IPS DF 19.7 (cell line): Measurements from ENCODE around the gene CCL18.
"Not testable (repeated sequence)": the region's sequence is repeated elsewhere in the genome, so short reads cannot be mapped to it uniquely, and the experiment has no call there.

Experiments used
- DNase-seq: peaks from one replicate; pipeline ENCODE4 v3.0.0-alpha.2; 2013; ENCODE audit warnings: low read depth, low spot score

The CCL18 gene

DNA sequence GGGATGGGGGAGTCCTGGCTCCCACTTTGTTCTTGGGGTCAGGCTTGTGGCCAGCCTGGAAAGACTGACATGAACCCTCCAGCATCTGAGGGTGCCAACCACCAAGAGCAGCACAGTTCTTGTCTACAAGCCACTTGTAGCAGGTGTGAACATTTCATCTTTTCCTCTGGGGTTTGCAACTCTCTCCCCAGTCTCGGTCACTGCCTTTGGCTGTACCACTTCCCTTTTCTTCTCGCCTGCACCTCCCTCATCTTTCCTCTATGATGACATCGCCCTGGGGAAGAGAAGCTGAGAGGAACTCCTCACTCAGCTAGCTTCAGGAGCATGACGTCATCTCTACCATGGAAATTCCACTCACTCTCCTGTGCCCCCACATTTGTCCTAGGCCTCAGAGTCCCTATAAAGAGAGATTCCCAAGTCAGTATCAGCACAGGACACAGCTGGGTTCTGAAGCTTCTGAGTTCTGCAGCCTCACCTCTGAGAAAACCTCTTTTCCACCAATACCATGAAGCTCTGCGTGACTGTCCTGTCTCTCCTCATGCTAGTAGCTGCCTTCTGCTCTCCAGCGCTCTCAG is 39.4 kb downstream of the CCL18 start, which contains the start of gene CCL4:
Gene CCL4 (plus strand): TSS at position 427 of the 575 bp plus-strand sequence. CDS start 79 bp downstream, at position 506.
- not testable (repeated sequence) for DNase-seq

DNA sequence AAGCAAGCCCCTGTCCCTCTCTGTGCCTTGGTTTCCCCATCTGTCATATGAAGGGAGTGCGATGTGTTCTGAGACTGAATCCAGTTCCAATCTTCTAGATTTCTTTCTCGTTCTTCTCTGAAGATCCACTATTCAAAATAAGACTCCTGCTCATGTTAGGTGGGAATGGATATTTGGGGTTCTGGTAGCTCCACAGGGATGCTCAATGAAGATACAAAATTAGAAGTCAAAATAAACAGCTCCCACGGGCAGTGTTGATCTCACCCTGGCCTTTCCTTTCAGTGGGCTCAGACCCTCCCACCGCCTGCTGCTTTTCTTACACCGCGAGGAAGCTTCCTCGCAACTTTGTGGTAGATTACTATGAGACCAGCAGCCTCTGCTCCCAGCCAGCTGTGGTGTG is 40.2 kb downstream of the CCL18 start:
- DNase-seq, result not testable (repeated sequence)

DNA sequence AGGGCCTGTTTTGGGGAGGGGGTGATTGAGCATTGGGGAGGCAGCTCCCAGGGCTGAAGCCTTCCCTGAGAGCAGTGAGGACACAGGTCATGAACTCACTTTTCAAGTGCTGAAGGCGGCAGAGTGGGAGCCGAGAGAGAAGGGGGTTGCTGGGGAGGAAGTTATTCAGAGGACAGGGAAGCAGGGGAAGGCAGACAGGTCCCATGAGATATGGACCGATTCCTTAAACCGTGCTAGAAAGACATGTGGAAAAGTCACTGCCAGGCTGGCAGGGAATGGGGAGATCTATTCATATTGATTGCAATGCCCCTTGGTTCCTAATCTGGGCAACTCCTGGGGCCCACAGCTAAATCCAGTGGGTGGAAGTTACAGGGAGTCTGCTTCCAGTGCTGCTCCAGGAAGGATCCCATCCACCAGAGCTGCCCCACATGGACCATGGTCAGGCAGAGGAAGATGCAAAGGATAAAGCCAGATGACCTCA is 40.7 kb downstream of the CCL18 start:
- no peak for DNase-seq

DNA sequence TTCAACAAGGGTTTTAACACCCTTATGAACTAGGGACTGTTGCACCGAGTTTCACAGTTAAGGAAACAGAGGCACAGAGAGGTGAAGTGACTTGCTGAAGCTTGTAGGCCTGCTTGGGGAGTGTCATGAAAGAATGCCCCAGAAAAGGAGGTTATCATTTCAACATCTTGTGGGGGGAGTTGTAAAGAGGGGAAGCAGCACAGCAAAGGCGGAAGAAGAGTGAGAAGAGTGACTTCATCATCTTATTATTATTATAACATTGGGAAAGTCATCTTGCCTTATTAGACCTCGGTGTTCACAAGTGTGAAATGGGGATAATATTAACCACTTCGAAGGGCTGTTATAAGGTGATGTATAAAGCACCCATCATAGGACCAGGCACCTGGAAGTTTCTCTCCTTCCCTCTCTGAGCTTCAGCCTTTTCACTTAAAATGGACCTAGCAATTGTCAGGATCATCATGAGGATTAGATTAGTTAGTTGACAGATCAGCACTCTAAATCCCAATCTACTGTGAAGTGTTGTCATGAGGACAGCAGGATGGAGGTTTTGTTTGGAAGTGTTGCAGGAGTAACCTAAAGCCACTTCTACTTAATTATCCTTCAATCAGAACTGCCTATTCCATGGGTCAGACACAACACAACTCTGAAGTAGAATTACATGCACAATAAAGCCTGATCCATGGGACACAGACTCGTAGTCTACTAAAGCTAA is 41.9 kb downstream of the CCL18 start:
- no peak for DNase-seq

DNA sequence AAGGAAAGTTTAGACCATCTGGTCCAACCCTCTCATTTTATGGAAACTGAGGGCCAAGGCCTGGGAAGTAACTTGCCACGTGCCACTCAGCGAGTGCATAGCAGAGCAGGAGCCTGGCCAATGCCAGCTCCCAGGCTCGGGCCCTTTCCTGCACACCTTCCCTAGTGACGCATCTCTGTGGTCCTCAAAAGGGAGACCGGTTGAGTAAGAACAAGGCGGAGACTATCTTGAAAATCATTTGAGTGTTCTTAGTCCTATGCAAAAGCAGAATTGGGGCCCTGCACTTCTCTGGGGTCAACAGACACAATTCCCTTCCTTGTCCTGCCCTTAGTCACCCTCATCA is 42.4 kb downstream of the CCL18 start:
- DNase-seq, result no peak

DNA sequence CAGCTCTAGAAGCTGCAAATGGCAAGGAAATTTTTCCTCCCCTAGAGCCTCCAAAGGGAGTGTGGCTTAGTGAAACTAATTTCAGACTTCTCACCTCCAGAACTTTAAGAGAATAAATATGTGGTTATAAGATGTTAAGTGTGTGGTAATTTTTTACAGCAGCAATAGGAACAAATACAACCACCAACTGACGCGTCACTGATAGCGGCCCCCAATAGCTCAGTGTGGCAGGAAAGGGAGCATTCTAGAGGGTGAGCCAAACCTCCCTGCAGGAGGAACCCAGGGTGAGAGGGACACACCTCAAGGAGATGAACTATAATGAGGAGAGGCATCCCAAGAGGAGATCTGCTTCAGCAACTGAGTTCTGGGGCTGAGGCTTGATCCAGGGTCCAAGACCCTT is 43.6 kb downstream of the CCL18 start:
- no peak for DNase-seq

DNA sequence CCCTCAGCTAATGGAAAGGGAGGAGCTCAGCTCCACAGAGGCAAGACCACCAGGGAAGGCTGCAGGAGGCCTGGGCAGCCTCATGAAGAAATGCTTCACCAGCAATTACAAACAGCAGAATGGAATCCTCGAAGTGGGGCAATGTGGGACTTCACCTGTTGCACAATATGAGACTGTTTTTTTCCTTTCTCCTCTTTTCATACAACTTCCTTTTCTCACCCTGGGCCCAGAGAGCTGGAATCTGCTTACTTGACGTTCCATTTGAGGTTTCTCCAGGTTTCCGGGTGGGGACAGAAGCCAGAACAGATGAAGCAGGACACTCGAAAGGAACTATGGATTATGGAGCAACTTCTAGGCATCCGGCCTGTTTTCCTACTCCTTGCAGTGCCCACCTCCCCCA is 44.2 kb downstream of the CCL18 start:
- DNase-seq, result not testable (repeated sequence)

DNA sequence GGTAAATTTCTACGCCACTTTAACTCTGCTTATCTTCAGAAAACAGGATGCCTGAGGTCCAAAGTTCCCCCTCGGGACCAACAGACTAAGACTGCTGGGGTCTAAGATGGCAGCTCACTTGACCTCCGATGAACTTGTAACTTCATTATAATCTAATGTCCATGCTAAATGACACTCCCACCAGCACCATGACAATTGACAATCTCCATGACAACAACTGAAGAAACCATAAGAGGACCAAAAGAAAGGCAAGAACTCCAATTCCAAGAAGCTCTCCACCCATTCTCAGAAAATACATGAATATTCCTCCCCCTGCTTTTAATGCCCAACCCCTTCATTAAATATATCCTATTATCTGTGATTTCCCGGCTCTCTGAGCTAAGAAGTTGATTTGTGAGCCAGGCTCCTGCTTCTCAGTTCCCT is 47.0 kb downstream of the CCL18 start:
- no peak for DNase-seq

DNA sequence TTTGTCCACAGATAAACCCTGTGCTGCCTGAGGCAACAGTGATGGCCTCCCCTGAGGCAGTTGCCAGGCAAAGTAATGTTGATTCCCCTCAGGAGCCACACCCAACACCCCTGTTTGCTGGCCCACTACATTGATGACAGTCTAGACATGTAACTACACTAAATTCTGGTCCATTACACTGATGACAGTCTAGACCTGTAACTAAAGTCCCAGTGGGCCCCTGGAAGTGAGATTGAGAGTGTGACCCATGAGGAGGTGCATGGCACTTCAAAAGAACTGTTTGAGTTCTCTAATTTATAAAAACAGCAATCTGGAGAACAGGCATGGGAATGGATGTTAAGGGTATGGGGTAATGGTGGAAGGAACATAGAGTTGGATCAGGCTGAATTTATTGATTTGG is 48.5 kb downstream of the CCL18 start:
- no peak for DNase-seq

DNA sequence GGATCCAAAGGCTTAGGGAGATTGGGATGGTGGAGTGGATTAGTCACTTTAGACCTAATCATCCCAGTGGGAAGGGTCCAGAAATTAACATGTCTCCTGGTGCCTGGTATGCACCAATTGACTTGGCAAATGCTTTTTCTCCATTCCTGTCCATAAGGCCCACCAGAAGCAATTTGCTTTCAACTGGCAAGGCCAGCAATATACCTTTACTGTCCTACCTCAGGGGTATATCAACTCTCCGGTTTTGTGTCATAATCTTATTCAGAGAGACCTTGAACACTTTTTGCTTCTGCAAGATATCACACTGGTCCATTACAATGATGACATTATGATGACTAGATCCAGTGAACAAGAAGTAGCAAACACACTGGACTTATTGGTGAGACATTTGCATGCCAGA is 49.1 kb downstream of the CCL18 start:
- not testable (repeated sequence) for DNase-seq

DNA sequence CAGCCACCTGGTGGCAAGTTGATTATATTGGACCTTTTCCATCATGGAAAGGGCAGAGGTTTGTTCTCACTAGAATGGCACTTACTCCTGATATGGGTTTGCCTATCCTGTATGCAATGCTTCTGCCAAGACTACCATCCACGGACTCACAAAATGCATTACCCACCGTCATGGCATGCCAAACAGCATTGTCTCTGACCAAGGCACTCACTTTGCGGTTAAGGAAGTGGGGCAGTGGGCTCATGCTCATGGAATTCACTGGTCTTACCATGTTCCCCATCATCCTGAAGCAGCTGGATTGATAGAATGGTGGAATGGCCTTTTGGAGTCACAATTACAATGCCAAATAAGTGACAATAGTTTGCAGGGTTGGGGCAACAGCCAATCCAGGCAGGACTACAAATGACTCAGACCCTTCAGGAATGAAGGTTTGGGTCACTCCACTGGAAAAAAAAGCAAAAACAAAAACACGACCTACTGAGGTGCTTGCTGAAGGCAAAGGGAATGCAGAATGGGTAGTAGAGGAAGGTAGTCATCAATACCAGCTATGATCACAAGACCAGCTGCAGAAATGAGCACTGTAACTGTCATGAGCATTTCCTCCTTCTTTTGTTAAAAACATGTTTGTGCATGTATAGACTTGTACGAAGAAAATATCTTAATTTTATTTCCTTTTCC is 51.0 kb downstream of the CCL18 start:
- DNase-seq, result not testable (repeated sequence)

DNA sequence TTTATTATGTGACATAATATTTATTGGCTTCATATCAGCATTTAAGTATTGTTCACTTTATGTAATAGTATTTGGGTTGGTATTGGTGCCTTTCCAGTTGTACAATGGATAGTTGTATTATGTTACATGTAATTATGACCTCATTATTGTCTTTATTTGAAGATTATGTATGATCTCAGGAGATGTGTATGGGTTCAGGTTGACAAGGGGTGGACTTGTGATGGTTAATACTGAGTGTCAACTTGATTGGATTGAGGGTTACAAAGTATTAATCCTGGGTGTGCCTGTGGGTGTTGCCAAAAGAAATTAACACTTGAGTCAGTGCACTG is 51.5 kb downstream of the CCL18 start:
- not testable (repeated sequence) for DNase-seq

DNA sequence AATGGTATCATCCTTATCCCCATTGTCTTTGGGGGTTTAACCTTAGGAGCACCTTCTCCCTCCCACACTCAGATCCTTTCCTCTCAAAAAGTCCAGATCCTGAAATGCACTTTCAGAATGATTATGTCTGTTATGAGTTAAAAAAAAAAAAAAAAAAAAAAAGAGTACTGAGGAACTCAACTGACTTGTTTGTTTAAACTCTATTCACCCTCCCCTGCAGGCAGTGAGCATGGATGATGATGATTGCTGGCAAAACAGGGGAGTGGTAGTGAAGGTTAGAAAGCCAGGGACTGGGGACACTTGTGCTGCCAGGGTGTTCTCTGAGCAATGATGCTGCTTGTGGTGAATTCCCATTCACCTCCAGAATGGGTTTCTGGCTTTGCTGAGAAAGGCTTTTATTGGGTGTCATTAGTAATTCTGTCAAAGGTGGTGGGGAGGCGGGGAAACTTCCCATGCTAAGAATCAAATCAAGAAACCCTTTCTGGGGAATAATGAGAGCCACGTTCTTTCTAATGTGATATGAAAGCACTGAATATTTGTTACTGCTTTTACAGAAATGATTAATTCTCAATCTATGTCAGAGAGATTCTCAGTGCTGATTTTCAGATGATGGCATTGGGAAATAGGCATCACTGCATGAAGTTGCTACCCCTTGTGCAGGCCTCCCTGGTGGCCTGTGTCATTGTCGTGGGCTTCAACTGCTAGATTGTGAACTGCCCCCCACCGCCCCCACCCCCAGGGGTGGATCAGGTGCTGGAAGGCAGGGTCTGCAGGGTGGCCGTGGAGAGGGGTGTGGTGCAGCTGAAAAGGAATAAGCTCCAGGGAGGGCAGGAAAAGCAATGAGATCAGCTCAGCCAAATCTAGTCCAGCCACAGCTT is 53.7 kb downstream of the CCL18 start:
- DNase-seq, result no peak

DNA sequence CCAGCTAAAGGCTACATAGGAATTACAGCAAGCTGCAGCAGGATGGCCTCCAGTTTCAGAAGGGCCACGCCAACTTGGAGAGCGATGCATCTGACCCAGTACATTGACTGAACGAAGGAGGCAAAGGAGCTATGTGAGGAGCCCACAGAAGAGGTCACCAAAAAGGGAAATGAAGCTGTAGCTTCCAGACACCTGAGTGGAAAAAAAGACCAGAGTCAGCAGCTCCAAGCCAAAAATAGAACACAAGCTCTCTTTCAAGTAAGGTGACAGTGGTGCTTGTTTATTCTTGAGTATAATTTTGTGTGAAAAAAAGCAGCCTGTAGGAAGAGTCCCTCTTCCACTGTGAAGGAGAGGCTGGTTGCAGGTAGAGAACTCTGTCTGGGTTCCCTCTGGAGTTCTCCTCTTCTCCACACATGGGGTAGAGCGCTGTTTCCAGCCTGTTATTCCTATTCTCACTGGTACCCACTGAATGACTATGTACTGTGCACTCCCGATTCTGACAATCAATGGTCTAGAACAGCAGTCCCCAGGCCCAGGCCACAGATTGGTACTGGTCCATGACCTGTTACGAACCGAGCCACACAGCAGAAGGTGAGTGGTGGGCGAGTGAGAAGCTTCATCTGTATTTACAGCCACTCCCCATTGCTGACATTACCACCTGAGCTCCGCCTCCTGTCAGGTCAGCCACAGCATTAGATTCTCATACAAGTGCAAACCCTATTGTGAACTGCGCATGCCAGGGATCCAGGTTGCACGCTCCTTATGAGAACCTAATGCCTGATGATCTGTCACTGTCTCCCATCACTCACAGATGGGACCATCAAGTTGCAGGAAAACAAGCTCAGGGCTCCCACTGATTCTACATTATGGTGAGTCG is 54.6 kb downstream of the CCL18 start:
- no peak for DNase-seq

DNA sequence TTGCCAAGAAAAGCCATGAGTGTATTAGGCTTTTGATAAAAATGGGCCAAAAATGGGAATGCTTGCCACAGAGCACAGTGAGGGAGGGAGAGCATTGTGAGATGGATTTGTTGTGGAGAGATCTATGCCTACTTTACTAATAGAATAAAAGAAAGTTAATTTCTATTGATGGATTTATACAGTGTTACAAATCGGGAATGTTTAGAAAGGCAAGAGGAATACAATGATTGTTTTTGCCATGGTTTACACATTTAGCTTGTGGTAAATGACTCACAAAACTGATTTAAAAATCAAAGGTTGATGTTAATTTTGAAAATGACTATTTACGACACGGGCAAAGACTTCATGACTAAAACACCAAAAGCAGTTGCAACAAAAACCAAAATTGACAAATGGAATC is 56.1 kb downstream of the CCL18 start:
- no peak for DNase-seq

DNA sequence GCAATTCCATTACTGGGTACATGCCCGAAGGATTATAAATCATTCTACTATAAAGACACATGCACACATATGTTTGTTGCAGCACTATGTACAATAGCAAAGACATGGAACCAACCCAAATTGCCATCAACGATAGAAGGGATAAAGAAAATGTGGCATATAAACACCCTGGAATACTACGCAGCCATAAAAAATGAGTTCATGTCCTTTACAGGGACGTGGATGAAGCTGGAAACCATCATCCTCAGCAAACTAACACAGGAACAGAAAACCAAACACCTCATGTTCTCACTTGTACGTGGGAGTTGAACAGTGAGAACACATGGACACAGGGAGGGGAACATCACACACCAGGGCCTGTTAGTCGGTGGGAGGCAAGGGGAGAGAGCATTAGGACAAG is 57.0 kb downstream of the CCL18 start:
- not testable (repeated sequence) for DNase-seq
